Stimulated activated naive CD4-positive, alpha-beta T cell (primary cell): Measurements from ENCODE around the gene RASA4.
"Not testable (repeated sequence)": the region's sequence is repeated elsewhere in the genome, so short reads cannot be mapped to it uniquely, and the experiment has no call there.

Source experiments
- DNase-seq, 6 experiments: peaks; one replicate each; lab custom pipeline; 2025; lab: John Stamatoyannopoulos, UW

The RASA4 gene

GRCh38 chr7:102543596-102543995 is 73.0 kb downstream of the RASA4 start, which contains the start of gene UPK3BL2:
UPK3BL2 (minus strand) TSS chr7:102543696; CDS start chr7:102543636, 60 bp downstream.
- not testable (repeated sequence) for DNase-seq

GRCh38 chr7:102542771-102543170 is 73.8 kb downstream of the RASA4 start:
- not testable (repeated sequence) for DNase-seq

GRCh38 chr7:102542083-102542482 is 74.5 kb downstream of the RASA4 start:
- DNase-seq, result not testable (repeated sequence)

DNA sequence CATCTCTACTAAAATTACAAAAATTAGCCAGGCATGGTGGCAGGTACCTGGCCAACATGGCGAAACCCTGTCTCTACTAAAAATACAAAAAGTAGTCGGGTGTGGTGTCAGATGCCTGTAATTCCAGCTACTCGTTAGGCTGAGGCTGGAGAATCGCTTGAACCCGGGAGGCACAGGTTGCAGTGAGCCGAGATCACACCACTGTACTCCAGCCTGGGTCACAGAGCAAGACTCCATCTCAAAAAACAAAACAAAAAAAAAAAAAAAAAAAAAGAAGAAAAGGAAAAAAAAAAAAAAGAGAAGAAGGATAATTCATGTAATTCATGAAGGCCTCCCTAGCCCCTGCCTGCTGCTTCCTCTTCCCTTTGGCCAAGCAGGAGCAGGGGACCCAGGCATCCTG is 76.0 kb downstream of the RASA4 start:
- not testable (repeated sequence) for DNase-seq

- not testable (repeated sequence) for DNase-seq
These were observed 81.4 kb downstream of the RASA4 start for GRCh38 chr7:102535062-102535615.

- DNase-seq, result not testable (repeated sequence)
These were observed 84.4 kb downstream of the RASA4 start for GRCh38 chr7:102532127-102532526.

GRCh38 chr7:102531583-102531982 is 85.0 kb downstream of the RASA4 start:
- DNase-seq, result not testable (repeated sequence)

GRCh38 chr7:102527822-102528793 is 88.4 kb downstream of the RASA4 start:
- not testable (repeated sequence) for DNase-seq

DNA sequence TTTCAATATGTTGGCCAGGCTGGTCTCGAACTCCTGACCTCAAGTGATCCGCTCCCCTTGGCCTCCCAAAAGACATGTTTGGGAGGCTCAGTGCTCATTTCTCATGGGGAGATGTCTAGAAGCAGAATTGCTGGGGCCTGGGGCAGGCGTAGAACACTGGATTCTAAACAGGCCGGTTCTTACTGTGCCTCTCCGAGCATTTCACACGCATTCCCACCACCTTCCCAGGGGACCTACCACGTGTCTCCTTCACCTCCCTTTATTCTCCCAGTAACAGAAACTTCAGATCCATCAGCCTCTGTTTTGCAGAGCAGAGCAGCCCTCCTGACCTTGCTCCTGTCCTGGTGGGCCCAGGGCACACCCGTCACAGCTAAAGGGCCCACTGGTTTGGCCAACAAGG is 89.4 kb downstream of the RASA4 start:
- DNase-seq, result not testable (repeated sequence)

DNA sequence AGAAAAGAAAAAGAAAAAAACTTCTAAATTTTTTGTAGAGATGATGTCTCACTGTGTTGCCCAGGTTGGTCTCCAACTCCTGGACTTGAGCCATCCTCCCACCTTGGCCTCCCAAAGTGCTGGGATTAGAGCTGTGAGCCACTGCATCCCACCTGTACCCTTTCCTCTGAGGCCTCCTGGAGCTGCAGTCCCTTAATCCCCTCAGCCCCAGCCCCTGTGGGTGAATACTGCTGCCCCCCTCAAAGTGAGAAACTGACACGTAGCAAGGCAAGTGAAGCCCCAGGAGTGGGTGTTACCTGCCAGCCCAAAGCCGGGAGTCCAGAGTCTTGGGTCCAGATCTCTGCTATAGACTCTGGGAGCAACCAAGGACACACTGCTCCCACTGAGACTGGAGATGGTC is 91.8 kb downstream of the RASA4 start:
- not testable (repeated sequence) for DNase-seq
